KMS-11 (cell line): ENCODE results near the gene PEBP1.

ENCODE experiments used
- H2AFZ ChIP-seq: fragments of 200-600 bp; sonication (generic); 2 replicates; pipeline ENCODE4 v1.6.1; 2016; ENCODE audit warnings: antibody characterized with exemption, mixed run types, low read depth
- H3K27ac ChIP-seq: fragments of 200-600 bp; sonication (generic); 2 replicates; pipeline ENCODE4 v1.6.1; 2016; ENCODE audit warnings: mild to moderate bottlenecking, mixed run types
- H3K27me3 ChIP-seq: fragments of 200-600 bp; sonication (generic); 2 replicates; pipeline ENCODE4 v1.6.1; 2017; ENCODE audit warnings: mild to moderate bottlenecking, low read depth, mixed run types, moderate library complexity; ENCODE audit not compliant: insufficient read depth
- H3K36me3 ChIP-seq: fragments of 200-600 bp; sonication (generic); 2 replicates; pipeline ENCODE4 v1.6.1; 2017; ENCODE audit warnings: mild to moderate bottlenecking, mixed run types; ENCODE audit not compliant: insufficient read depth
- H3K4me1 ChIP-seq: fragments of 200-600 bp; sonication (generic); 2 replicates; pipeline ENCODE4 v1.6.1; 2016; ENCODE audit warnings: mild to moderate bottlenecking, low read depth, mixed run types; ENCODE audit not compliant: poor library complexity, severe bottlenecking
- H3K4me2 ChIP-seq: fragments of 200-600 bp; sonication (generic); 2 replicates; pipeline ENCODE4 v1.7.0; 2016; ENCODE audit warnings: mild to moderate bottlenecking, mixed run types
- H3K4me3 ChIP-seq: fragments of 200-600 bp; sonication (generic); IDR thresholded peaks from 2 replicates; pipeline ENCODE4 v1.6.1; 2017; ENCODE audit warnings: low read depth, low read length, mixed read lengths; ENCODE audit not compliant: insufficient read depth
- H3K79me2 ChIP-seq: fragments of 200-600 bp; sonication (generic); 2 replicates; pipeline ENCODE4 v1.6.1; 2016; ENCODE audit warnings: low read depth, mixed run types; ENCODE audit not compliant: insufficient read depth
- H3K9ac ChIP-seq: fragments of 200-600 bp; sonication (generic); 2 replicates; pipeline ENCODE4 v1.6.1; 2016; ENCODE audit warnings: mild to moderate bottlenecking, mixed run types
- H4K20me1 ChIP-seq: fragments of 200-600 bp; sonication (generic); 2 replicates; pipeline ENCODE4 v1.6.1; 2016; ENCODE audit warnings: mild to moderate bottlenecking, mixed run types; ENCODE audit not compliant: insufficient read depth
- TF ChIP-seq, protein P1 (sequence below): fragments of 200-600 bp; sonication (generic); conservative IDR thresholded peaks from 2 replicates; pipeline ENCODE4 v1.6.1; 2017; ENCODE audit warnings: low read depth, mild to moderate bottlenecking, antibody characterized with exemption, low read length, moderate library complexity, mixed read lengths

PEBP1 gene

GRCh38 chr12:118098911-118099671 is 36.8 kb upstream of the PEBP1 start:
- H3K36me3 ChIP-seq = no peaks in the 10 kb centered on the region
- no peak overlapping the region for H2AFZ ChIP-seq
- no peaks in the 10 kb centered on the region for H3K79me2 ChIP-seq
- no peaks in the 10 kb centered on the region for H3K4me1 ChIP-seq
- H3K4me2 ChIP-seq = no peak overlapping the region
- no peak overlapping the region for H3K9ac ChIP-seq
- no peaks in the 10 kb centered on the region for H4K20me1 ChIP-seq
- no peaks in the 10 kb centered on the region; the same call in 1 of the 2 replicates for H3K27me3 ChIP-seq
- no peak overlapping the region for H3K4me3 ChIP-seq
- TF ChIP-seq, protein P1, sequence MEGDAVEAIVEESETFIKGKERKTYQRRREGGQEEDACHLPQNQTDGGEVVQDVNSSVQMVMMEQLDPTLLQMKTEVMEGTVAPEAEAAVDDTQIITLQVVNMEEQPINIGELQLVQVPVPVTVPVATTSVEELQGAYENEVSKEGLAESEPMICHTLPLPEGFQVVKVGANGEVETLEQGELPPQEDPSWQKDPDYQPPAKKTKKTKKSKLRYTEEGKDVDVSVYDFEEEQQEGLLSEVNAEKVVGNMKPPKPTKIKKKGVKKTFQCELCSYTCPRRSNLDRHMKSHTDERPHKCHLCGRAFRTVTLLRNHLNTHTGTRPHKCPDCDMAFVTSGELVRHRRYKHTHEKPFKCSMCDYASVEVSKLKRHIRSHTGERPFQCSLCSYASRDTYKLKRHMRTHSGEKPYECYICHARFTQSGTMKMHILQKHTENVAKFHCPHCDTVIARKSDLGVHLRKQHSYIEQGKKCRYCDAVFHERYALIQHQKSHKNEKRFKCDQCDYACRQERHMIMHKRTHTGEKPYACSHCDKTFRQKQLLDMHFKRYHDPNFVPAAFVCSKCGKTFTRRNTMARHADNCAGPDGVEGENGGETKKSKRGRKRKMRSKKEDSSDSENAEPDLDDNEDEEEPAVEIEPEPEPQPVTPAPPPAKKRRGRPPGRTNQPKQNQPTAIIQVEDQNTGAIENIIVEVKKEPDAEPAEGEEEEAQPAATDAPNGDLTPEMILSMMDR = no peak
- H3K27ac ChIP-seq = no peak overlapping the region

GRCh38 chr12:118101051-118101450 is 34.9 kb upstream of the PEBP1 start:
- H3K4me3 ChIP-seq = no peak overlapping the region
- no peak overlapping the region for H3K4me2 ChIP-seq
- no peaks in the 10 kb centered on the region for H4K20me1 ChIP-seq
- no peaks in the 10 kb centered on the region; the same call in 1 of the 2 replicates for H3K27me3 ChIP-seq
- no peaks in the 10 kb centered on the region for H3K79me2 ChIP-seq
- H2AFZ ChIP-seq = no peak overlapping the region
- H3K9ac ChIP-seq = no peak overlapping the region
- H3K27ac ChIP-seq = no peak overlapping the region
- no peaks in the 10 kb centered on the region for H3K36me3 ChIP-seq
- H3K4me1 ChIP-seq = no peaks in the 10 kb centered on the region
- TF ChIP-seq, protein P1 = no peak

DNA sequence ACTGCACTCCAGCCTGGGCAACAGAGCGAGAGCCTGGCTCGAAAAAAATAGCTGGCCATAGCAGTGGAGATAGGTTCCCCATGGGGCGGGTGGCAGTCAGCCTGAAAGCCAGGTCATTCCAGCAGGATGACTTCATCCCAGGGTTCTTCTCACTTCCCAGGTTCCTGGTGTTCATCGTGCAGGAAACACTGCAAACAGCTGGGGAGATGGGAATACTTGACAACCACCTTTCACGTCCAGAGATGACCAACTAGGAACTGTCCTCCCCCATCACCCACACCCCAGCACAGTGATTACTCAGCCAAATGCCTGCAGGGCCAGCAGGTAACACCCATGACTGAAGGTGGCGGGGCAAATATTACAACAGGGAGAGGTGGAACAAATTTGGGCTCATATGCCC is 33.9 kb upstream of the PEBP1 start:
- H3K79me2 ChIP-seq = no peaks in the 10 kb centered on the region
- H4K20me1 ChIP-seq = no peaks in the 10 kb centered on the region
- no peaks in the 10 kb centered on the region for H3K4me1 ChIP-seq
- H2AFZ ChIP-seq = no peak overlapping the region
- no peak overlapping the region for H3K27ac ChIP-seq
- H3K9ac ChIP-seq = no peak overlapping the region
- H3K36me3 ChIP-seq = no peaks in the 10 kb centered on the region
- no peak overlapping the region for H3K4me3 ChIP-seq
- no peaks in the 10 kb centered on the region; the same call in 1 of the 2 replicates for H3K27me3 ChIP-seq
- no peak overlapping the region for H3K4me2 ChIP-seq
- TF ChIP-seq, protein P1 = no peak

GRCh38 chr12:118102609-118103008 is 33.3 kb upstream of the PEBP1 start:
- H3K79me2 ChIP-seq = no peaks in the 10 kb centered on the region
- H4K20me1 ChIP-seq = no peaks in the 10 kb centered on the region
- H3K27ac ChIP-seq = no peak overlapping the region
- no peak overlapping the region for H2AFZ ChIP-seq
- no peak overlapping the region for H3K9ac ChIP-seq
- H3K4me1 ChIP-seq = no peaks in the 10 kb centered on the region
- TF ChIP-seq, protein P1 = no peak
- H3K27me3 ChIP-seq = no peaks in the 10 kb centered on the region; the same call in 1 of the 2 replicates
- H3K36me3 ChIP-seq = no peaks in the 10 kb centered on the region
- H3K4me3 ChIP-seq = no peak overlapping the region
- no peak overlapping the region; the same call in 1 of the 2 replicates for H3K4me2 ChIP-seq
